GM19452 (cell line): ENCODE measurements around the gene UVRAG.
A peak's percentile ranks its signal among the peaks of the same experiment; 100 is the strongest.

Source experiments
- ATAC-seq: cut with Tn5 transposase; IDR thresholded peaks from one replicate; pipeline ENCODE4 v1.9.1; 2021; ENCODE audit not compliant: unreplicated experiment

Gene UVRAG

GRCh38 chr11:76131671-76132631, 316.9 kb downstream of the UVRAG start:
- ATAC-seq, result no peak

- ATAC-seq, result no peak
Measured at GRCh38 chr11:76134239-76134638, 319.2 kb downstream of the UVRAG start.

- ATAC-seq, result no peak
Measured at GRCh38 chr11:76135491-76135890, 320.5 kb downstream of the UVRAG start.

- no peak for ATAC-seq
Measured at GRCh38 chr11:76139314-76139713, 324.3 kb downstream of the UVRAG start.

GRCh38 chr11:76140912-76141574, 326.0 kb downstream of the UVRAG start:
- ATAC-seq, result no peak

- ATAC-seq, result no peak
Measured at GRCh38 chr11:76141901-76142588, 327.0 kb downstream of the UVRAG start.

GRCh38 chr11:76143274-76143673, 328.3 kb downstream of the UVRAG start:
- ATAC-seq, result no peak

- ATAC-seq, result no peak
Measured at GRCh38 chr11:76147106-76147740, 332.2 kb downstream of the UVRAG start.

GRCh38 chr11:76148231-76148630, 333.2 kb downstream of the UVRAG start:
- no peak for ATAC-seq

- ATAC-seq, result no peak
Measured at GRCh38 chr11:76148941-76149613, 334.1 kb downstream of the UVRAG start.

- no peak for ATAC-seq
Measured at GRCh38 chr11:76149713-76150112, 334.7 kb downstream of the UVRAG start.

- no peak for ATAC-seq
Measured at GRCh38 chr11:76150141-76150540, 335.1 kb downstream of the UVRAG start.

GRCh38 chr11:76151556-76152085, 336.6 kb downstream of the UVRAG start:
- ATAC-seq, result no peak

- peak; percentile 48 for ATAC-seq
Measured at GRCh38 chr11:76152086-76152681, 337.2 kb downstream of the UVRAG start.

GRCh38 chr11:76152741-76153570, 337.9 kb downstream of the UVRAG start:
- ATAC-seq, result no peak

- ATAC-seq, result no peak
Measured at GRCh38 chr11:76153571-76153923, 338.5 kb downstream of the UVRAG start.

GRCh38 chr11:76155500-76156227, 340.7 kb downstream of the UVRAG start:
- no peak for ATAC-seq

- ATAC-seq, result no peak
Measured at GRCh38 chr11:76156971-76157427, 342.0 kb downstream of the UVRAG start.
